Measurements from ENCODE around the gene FAM229B. TPM values are rescaled to one million over a fixed set of nuclear protein-coding genes. Genes with fewer than 3 reads are reported as not detected.

The FAM229B gene
- total and polyA plus RNA-seq, 11 donors = 28.6 to 85.8 (median 54.8) TPM

DNA sequence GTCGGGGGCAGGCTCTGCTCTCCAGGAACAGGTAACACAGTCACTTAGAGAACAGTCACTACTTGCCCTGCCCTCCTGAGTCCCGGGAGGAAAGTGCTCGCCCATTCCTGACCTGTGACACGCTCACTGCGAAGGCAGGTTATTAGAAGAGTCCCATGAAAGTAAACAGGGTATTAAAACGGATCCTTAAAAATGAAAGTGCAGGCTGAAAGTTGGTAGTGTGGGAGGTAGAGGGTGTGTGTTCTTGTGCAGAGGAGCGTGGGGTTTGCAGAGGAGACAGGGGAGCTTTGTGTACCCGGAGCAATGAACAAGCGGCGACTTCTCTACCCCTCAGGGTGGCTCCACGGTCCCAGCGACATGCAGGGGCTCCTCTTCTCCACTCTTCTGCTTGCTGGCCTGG, 33.4 kb upstream of the FAM229B start, which contains the start of gene CCN6:
CCN6 (plus strand) TSS at position 104 of the 400 bp plus-strand sequence; CDS start at position 358, 254 bp downstream.
- no peaks in the 10 kb centered on the region for H3K4me1 ChIP-seq
- no peak within 1 kb of the TSS for H3K27ac ChIP-seq
- intact Hi-C loops (cut with DNase I) = no loop called here
- DNase-seq (no peak), ATAC-seq (peak in 1 of 4 donors; percentile 18)
- H3K27me3 ChIP-seq = no peaks in the 10 kb centered on the region
- H3K9me3 ChIP-seq = peaks cover 0 to 8% (median 0%) of the 10 kb centered on the region in 12 donors
- H3K36me3 ChIP-seq = no peaks in the 10 kb centered on the region
- WGBS, 4 donors = 89 to 92% (median 90%) methylated on average over 12 of the region's 12 CpGs
- no peak for TF ChIP-seq POLR2A (IDR thresholded peaks at IDR 0.05)
- TF ChIP-seq, protein P1, sequence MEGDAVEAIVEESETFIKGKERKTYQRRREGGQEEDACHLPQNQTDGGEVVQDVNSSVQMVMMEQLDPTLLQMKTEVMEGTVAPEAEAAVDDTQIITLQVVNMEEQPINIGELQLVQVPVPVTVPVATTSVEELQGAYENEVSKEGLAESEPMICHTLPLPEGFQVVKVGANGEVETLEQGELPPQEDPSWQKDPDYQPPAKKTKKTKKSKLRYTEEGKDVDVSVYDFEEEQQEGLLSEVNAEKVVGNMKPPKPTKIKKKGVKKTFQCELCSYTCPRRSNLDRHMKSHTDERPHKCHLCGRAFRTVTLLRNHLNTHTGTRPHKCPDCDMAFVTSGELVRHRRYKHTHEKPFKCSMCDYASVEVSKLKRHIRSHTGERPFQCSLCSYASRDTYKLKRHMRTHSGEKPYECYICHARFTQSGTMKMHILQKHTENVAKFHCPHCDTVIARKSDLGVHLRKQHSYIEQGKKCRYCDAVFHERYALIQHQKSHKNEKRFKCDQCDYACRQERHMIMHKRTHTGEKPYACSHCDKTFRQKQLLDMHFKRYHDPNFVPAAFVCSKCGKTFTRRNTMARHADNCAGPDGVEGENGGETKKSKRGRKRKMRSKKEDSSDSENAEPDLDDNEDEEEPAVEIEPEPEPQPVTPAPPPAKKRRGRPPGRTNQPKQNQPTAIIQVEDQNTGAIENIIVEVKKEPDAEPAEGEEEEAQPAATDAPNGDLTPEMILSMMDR (IDR thresholded peaks at IDR 0.05) = no peak
- H3K4me3 ChIP-seq = no peak within 1 kb of the TSS

DNA sequence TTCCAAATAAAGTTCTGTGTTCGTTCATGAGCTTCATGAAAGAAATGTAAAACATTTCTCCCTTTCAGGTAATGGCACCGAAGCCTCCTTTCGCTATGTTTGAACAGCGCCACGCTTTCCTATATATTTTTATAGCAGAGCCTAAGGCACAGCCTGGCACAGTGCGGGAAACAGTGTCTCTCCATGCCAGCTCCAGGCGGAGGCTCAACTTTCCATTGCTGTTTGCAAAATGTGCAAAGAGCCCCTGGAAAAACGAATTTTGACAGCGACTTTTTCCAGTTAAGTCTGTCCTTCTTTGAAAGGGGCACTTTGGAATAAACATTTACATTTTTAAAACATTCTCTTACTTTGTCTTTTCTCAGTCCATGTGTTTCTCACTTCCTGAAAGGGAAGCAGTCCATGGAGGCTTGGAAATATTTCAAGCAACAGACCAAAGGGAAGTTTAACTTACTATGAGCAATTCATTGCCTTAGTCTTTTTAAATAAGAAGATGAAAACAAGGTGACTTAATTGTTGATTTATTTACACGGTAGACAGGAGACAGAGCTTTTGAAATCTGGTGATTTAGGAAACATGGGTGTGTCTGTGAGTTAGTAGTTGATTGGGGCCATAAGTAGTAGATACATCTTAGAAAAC, 32.7 kb upstream of the FAM229B start:
- DNase-seq (no peak), ATAC-seq (no peak)
- Histone ChIP-seq H3K9me3 (peaks cover 0 to 8% (median 0%) of the 10 kb centered on the region in 12 donors), H3K36me3 (no peaks in the 10 kb centered on the region), H3K27me3 (no peaks in the 10 kb centered on the region), H3K4me1 (no peaks in the 10 kb centered on the region), H3K4me3 (no peak overlapping the region), H3K27ac (no peak overlapping the region)
- no peak for TF ChIP-seq POLR2A (IDR thresholded peaks at IDR 0.05)
- TF ChIP-seq, protein P1 (IDR thresholded peaks at IDR 0.05) = no peak
- WGBS, 4 donors = 80 to 87% (median 85%) methylated on average over 10 of the region's 10 CpGs
- intact Hi-C loops (cut with DNase I) = no loop called here

DNA sequence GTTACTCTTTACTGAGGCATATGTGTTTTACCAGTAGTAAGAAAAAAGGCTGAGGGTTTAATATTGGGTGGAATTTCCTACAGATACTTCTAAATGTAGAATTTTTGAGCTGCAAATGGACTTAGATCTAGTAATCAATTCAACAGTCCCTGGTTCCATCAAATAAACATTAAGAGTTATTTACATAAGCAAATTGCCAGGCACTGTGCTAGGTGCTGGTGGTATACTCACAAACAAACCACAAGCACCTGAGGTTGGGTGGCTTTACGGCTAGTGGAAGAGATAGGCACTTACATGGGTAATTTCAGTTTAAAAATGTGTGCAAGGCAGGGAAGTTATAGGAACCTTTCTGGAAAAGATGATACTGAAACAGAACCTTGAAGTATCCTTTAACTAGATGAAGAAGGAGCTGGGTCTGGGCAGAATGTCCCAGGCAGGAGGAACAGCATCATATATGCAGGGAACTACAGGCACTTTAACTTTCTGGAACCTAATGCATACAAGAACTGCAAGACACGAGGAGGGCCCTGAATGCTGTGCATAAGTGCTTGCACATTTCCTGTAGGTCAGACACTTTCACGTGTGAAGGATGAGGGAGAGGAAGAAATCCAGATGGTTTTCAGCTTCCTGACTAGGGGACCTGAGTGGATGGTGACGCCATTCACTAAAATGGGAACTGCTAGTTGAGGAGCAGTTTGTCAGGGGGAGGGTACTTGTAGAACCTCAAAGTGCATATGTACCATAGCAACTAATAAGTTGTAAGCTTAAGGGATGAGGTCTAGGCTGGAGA, 29.0 kb upstream of the FAM229B start:
- 61 to 68% (median 63%) methylated on average over 4 of the region's 4 CpGs for WGBS, 4 donors

DNA sequence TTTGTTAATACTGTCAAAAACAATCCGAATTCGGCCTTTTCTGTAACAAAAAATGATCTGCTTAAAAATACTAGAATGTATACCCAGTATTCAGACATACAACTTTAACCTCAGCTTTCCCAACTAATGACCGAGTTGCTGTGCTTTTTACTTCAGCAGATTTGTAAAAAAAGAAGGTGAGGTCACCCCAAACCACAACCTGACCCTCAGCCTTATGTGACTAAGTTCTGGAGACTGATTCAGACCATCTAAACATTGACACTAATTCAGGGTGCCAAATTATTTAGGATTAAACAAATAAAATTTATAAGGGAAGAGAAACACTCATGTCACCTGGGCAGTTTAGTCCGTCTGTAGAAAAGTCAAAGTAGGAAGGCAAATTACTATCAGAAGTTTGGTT, 25.8 kb upstream of the FAM229B start:
- TF ChIP-seq, protein P1 (IDR thresholded peaks at IDR 0.05) = no peak
- no peak for TF ChIP-seq POLR2A (IDR thresholded peaks at IDR 0.05)
- Histone ChIP-seq H3K4me3 (no peak overlapping the region), H3K27ac (no peak overlapping the region), H3K9me3 (no peaks in the 10 kb centered on the region), H3K4me1 (peaks cover 0 to 7% (median 0%) of the 10 kb centered on the region in 12 donors), H3K27me3 (no peaks in the 10 kb centered on the region), H3K36me3 (no peaks in the 10 kb centered on the region)
- no peak for ATAC-seq
- intact Hi-C loops (cut with DNase I) = no loop called here
- 93 to 96% (median 95%) methylated on average over 4 of the region's 4 CpGs for WGBS, 4 donors
- DNase-seq = no peak

More for the DNA sequence above, 29.0 kb upstream of the FAM229B start:
- Histone ChIP-seq H3K36me3 (no peaks in the 10 kb centered on the region), H3K4me1 (no peaks in the 10 kb centered on the region), H3K27me3 (no peaks in the 10 kb centered on the region), H3K27ac (no peak overlapping the region), H3K4me3 (no peak overlapping the region), H3K9me3 (no peaks in the 10 kb centered on the region)
- intact Hi-C loops (cut with DNase I) = no loop called here
- ATAC-seq = peak in 1 of 4 donors; percentile 36
- DNase-seq = no peak
- TF ChIP-seq POLR2A (IDR thresholded peaks at IDR 0.05) = no peak
- TF ChIP-seq, protein P1 (IDR thresholded peaks at IDR 0.05) = no peak
